Measurements from ENCODE around the gene HECW1. TPM values are rescaled to one million over a fixed set of nuclear protein-coding genes. Genes with fewer than 3 reads are reported as not detected.

The HECW1 gene
- total RNA-seq, 1 experiment from 2014 or later: 2.7 TPM

DNA sequence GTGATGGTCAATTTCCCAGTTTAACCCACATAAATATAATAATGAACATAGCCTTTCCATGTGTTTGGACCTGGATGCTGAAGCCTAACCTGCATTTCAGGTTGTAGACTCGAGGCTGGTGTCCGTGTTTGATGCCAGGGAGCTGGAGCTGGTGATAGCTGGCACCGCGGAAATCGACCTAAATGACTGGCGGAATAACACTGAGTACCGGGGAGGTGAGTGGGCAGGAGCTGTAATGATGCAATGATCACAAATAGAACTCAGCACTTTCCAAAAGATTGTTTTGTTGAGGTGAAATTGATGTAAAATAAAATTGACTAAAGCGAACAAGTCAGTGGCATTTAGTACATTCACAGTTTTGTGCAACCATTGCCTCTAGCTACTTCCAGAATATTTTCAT is 439.7 kb downstream of the HECW1 start:
- H3F3A ChIP-seq (ENCODE audit: insufficient read depth, low read depth): no peaks in the 10 kb centered on the region
- no peak for DNase-seq
- POLR2A ChIA-PET (ENCODE audit: unreplicated experiment): no interaction called here
- BruUV-seq (replicated peaks): no TSS peak
- no peak overlapping the region for H2AFZ ChIP-seq
- CTCF ChIA-PET: no interaction called here
- H3K36me3 ChIP-seq (ENCODE audit: low read depth): no peaks in the 10 kb centered on the region
- H4K20me1 ChIP-seq (ENCODE audit: insufficient read depth): no peaks in the 10 kb centered on the region
- no peaks in the 10 kb centered on the region for H3K9me2 ChIP-seq (ENCODE audit: insufficient read depth)
- no peak overlapping the region for H3K27ac ChIP-seq
- no peak overlapping the region for H3K4me3 ChIP-seq
- no peak overlapping the region for H3K4me2 ChIP-seq
- no peaks in the 10 kb centered on the region for H3K9me3 ChIP-seq (ENCODE audit: insufficient read depth, low read depth)
- no peaks in the 10 kb centered on the region for H3K79me2 ChIP-seq (ENCODE audit: low read depth)
- H3K27me3 ChIP-seq (ENCODE audit: insufficient read depth, low read depth): peaks cover 17% of the 10 kb centered on the region
- TF ChIP-seq, protein P1, sequence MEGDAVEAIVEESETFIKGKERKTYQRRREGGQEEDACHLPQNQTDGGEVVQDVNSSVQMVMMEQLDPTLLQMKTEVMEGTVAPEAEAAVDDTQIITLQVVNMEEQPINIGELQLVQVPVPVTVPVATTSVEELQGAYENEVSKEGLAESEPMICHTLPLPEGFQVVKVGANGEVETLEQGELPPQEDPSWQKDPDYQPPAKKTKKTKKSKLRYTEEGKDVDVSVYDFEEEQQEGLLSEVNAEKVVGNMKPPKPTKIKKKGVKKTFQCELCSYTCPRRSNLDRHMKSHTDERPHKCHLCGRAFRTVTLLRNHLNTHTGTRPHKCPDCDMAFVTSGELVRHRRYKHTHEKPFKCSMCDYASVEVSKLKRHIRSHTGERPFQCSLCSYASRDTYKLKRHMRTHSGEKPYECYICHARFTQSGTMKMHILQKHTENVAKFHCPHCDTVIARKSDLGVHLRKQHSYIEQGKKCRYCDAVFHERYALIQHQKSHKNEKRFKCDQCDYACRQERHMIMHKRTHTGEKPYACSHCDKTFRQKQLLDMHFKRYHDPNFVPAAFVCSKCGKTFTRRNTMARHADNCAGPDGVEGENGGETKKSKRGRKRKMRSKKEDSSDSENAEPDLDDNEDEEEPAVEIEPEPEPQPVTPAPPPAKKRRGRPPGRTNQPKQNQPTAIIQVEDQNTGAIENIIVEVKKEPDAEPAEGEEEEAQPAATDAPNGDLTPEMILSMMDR (conservative IDR thresholded peaks at IDR 0.05): no peak
- TF ChIP-seq EZH2 (IDR thresholded peaks at IDR 0.05; ENCODE audit: low read depth): no peak
- 0 out of 2 replicates have a peak, but pooled peaks cover 7% of the 10 kb centered on the region for H3K4me1 ChIP-seq (replicated peaks; ENCODE audit: insufficient read depth)
- intact Hi-C loops (cut with micrococcal nuclease; ENCODE audit: unreplicated experiment): no loop called here

- H3K4me3 ChIP-seq: no peak overlapping the region
- no peak for TF ChIP-seq EZH2 (IDR thresholded peaks at IDR 0.05; ENCODE audit: low read depth)
- TF ChIP-seq, protein P1 (conservative IDR thresholded peaks at IDR 0.05): no peak
- peaks cover 9% of the 10 kb centered on the region; the same call in 1 of the 2 replicates for H3K27me3 ChIP-seq (ENCODE audit: insufficient read depth, low read depth)
- H3K9me2 ChIP-seq (ENCODE audit: insufficient read depth): no peaks in the 10 kb centered on the region
- DNase-seq: peak; percentile 19 to 58
- peaks cover 18% of the 10 kb centered on the region for H3K4me1 ChIP-seq (replicated peaks; ENCODE audit: insufficient read depth)
- peak overlapping the region; percentile 20 for H2AFZ ChIP-seq
- H3F3A ChIP-seq (ENCODE audit: insufficient read depth, low read depth): no peaks in the 10 kb centered on the region
- CTCF ChIA-PET: interaction anchor here (0.9 kb wide), 1 partner anchor 29 kb away, joined by 5 read pairs; the partner anchor contains the start of gene STK17A
- BruUV-seq (replicated peaks): no TSS peak
- no peaks in the 10 kb centered on the region for H4K20me1 ChIP-seq (ENCODE audit: insufficient read depth)
- intact Hi-C loops (cut with micrococcal nuclease; ENCODE audit: unreplicated experiment): no loop called here
- POLR2A ChIA-PET (ENCODE audit: unreplicated experiment): no interaction called here
- H3K4me2 ChIP-seq: peak overlapping the region; percentile 21; the same call in 1 of the 2 replicates
- H3K79me2 ChIP-seq (ENCODE audit: low read depth): no peaks in the 10 kb centered on the region
- no peaks in the 10 kb centered on the region for H3K36me3 ChIP-seq (ENCODE audit: low read depth)
- H3K9me3 ChIP-seq (ENCODE audit: insufficient read depth, low read depth): no peaks in the 10 kb centered on the region
- no peak overlapping the region for H3K27ac ChIP-seq
These were observed 441.6 kb downstream of the HECW1 start for GRCh38 chr7:43553999-43554398.

DNA sequence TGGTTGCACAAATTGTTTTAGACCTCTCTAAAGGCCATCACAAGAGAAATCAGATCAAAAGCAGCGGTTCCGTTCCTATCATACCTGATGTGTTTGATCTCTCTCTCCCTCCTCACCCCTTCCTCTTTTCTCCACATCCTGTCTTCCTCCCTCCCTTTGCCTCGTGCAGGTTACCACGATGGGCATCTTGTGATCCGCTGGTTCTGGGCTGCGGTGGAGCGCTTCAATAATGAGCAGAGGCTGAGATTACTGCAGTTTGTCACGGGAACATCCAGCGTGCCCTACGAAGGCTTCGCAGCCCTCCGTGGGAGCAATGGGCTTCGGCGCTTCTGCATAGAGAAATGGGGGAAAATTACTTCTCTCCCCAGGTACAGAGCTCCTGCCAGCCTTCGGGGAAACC is 442.0 kb downstream of the HECW1 start:
- H3K9me2 ChIP-seq (ENCODE audit: insufficient read depth): no peaks in the 10 kb centered on the region
- H3K9me3 ChIP-seq (ENCODE audit: insufficient read depth, low read depth): no peaks in the 10 kb centered on the region
- intact Hi-C loops (cut with micrococcal nuclease; ENCODE audit: unreplicated experiment): no loop called here
- no peak for DNase-seq
- TF ChIP-seq, protein P1 (conservative IDR thresholded peaks at IDR 0.05): no peak
- no TSS peak for BruUV-seq (replicated peaks)
- H3K4me1 ChIP-seq (replicated peaks; ENCODE audit: insufficient read depth): peaks cover 18% of the 10 kb centered on the region
- H3K79me2 ChIP-seq (ENCODE audit: low read depth): no peaks in the 10 kb centered on the region
- ChIA-PET CTCF (no interaction called here), POLR2A (ENCODE audit: unreplicated experiment) (no interaction called here)
- no peaks in the 10 kb centered on the region for H3F3A ChIP-seq (ENCODE audit: insufficient read depth, low read depth)
- H3K4me2 ChIP-seq: no peak overlapping the region
- peaks cover 9% of the 10 kb centered on the region; the same call in 1 of the 2 replicates for H3K27me3 ChIP-seq (ENCODE audit: insufficient read depth, low read depth)
- H3K36me3 ChIP-seq (ENCODE audit: low read depth): no peaks in the 10 kb centered on the region
- H3K27ac ChIP-seq: no peak overlapping the region
- no peak overlapping the region for H3K4me3 ChIP-seq
- H2AFZ ChIP-seq: peak overlapping the region; percentile 20; the same call in 1 of the 2 replicates
- no peaks in the 10 kb centered on the region for H4K20me1 ChIP-seq (ENCODE audit: insufficient read depth)

All from PC-9 (cell line).